GM18861 (cell line): ENCODE data around the gene ATP11C.
"Not testable (repeated sequence)": the region's sequence is repeated elsewhere in the genome, so short reads cannot be mapped to it uniquely, and the experiment has no call there.

Experiments
- ATAC-seq: cut with Tn5 transposase; IDR thresholded peaks from one replicate; pipeline ENCODE4 v1.9.1; 2021; ENCODE audit not compliant: unreplicated experiment

Gene ATP11C

DNA sequence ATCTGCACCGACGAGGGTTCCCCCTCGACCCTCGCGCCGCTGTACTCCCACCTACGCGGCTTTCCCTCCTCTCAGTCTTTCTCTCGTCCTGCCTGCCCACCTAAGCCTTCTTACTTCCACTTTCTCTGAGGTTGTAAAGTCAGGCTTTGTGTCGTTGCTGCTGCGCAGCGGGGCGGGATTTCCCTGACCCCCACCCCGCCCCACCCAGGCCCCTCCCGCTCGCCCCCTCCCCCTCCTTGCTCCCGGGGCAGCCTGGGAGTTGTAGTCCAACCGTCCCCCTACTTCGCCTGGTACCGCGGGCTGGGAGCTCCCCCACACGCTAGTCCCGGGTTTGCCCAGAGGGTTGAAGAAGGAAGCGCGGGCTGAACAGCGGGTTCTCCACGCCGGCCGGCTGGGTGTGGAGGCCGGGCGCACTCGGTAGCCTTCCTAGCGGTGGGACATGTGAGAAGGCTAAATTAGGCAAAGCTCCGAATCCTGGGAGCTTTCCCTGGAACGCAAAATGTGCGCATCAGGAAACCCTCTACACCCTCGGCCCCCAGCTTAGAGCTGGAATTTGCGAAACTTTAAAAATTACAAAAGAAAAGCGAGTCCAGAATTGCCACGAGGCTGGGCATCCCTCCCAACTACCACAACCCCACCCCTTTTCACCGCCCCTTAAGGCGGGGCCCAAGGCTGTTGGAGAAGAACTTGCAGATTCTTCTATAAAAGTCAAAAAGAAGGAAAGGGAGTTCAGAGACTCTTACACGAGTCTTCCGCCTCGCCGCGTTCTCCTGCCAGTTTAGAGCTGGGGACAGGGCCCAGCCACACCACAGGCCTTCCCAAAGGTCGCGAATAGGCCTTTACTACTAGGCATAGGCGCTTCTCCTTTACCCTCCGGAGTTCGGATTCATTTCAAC lies at the start of gene ATP11C:
Gene ATP11C (minus strand): TSS at position 153 of the 896 bp plus-strand sequence. CDS start 1,011 bp downstream, outside the sequence.
- ATAC-seq: peak; percentile 63

DNA sequence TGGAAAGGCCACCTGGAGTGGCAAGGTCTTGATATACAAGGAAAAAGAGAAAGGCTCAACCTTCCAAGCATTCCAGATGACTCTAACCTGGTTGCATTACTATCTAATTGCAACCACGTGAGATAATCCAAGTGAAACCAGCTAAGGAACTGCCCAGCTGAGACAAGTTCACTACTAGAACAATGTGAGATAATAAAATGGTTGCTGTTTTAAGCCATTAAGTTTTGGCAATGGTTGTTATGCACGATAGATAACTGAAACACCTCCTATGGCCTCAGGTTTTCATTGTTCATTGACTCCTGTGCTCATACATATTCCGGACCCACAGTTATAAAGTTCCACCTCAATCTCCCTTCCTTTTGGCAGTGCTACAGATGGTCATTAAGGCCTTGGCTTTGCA lies 41.6 kb upstream of the ATP11C start:
- no peak for ATAC-seq

DNA sequence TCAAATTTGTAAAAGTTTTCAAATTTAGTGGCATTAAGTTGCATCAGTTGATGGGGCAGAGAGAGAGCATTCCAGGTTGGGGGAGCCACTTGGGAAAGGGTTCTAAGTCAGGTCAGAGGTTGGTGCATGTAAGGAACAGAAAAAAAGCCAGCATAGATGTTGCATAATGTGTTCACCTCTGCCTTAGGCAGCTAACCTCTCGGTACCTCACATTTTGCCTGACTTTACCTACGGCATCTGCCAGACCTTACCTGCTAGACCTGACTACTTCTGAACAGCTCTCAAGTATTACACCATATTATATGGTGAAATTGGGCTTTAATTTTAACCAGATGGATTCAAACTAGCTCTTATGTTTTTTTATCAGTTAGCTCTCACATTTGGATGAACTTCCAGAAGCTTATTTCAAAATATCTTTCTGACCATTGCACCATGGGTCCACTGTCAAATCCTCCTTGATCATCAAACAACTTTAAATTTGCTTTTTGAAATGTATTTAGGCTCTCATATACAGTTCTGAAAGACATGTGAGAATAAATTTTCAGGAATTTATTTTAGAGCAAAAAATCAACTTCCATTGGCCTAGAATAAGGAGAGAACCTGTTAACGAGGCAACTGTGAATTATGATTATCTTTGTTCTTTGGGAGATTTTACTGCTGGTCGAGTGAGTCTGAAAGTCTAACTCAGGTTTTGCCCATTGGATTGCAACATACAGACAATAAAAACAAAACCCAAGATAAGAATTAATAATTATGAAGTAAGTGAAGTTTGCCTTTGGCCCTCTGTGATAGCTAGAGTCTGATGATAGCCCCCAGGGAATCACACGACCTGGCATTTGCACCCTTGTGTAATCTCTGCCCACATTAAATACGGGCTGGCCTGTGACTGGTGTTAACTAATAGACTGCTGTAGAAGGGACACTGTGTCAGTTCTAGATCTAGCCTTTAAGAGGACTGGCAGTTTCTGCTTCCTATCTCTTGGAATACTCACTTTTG lies 40.1 kb upstream of the ATP11C start:
- ATAC-seq: no peak

DNA sequence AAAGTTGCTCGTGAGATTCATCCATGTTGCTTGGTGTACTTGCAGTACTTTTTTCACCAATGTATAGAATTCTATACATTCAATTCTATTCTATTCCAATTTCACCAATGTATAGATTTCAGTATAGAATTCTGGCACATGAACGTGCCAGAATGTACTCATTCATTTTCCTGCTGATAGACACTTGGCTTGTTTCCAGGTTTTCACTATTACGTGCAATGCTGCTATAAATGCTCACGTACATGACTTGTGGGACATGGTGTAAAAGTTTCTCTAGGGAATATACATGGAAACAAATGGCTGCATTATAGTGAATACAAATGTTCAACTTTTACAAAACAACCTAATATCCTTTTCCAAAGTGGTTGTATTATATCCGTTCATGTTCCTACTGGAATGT lies 39.3 kb upstream of the ATP11C start:
- ATAC-seq: no peak

DNA sequence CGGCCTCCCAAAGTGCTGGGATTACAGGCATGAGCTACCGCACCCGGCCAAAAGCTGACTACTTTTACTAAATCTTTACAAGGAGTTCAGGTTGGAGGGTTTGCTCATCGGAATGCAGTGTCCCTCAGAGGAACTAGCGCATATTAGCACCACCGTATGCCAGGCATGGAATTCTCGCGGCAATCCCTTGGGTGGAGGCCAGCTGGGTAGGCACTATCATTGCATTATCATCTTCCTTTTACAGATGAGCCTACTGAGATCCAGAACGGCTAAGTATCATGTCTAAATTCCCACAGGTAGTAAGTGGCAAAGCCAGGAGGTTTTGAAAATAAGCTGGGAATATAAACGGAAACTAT lies 38.5 kb upstream of the ATP11C start:
- ATAC-seq: no peak

DNA sequence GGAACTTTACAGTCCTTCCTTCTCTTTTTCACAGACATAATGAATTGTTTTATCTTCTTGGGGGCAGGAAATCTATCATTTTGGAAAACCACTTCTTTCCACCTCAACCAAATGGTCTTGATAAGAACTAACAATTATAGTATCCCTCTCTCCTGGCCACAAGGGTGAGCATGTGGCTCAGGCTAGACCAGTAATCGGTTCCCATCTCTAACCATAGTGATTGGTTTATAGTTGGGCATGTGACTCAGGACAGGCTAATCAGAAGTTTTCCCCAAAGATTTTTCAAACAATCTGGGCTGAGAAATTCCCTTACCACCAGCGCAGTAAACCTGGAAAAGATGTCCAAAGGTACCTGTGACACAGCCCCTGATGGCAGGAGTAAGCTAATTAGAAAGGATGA lies 36.4 kb upstream of the ATP11C start:
- no peak for ATAC-seq

DNA sequence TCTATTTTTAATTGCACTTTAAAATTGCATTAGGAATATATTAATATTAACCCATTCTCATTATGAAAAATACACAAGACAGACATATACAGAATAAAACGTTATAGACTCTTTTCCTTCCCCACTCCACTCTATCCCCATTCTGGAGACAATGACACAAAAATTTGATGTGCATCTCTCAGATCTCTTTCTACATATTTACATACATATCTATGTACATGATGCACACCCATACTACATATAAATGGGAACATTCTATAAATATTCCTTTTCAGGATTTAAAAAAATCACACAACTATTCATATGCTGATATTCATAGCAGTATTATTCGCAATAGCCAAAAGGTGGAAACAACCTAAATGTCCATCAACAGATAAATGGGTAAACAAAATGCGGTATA lies 34.9 kb upstream of the ATP11C start:
- no peak for ATAC-seq

DNA sequence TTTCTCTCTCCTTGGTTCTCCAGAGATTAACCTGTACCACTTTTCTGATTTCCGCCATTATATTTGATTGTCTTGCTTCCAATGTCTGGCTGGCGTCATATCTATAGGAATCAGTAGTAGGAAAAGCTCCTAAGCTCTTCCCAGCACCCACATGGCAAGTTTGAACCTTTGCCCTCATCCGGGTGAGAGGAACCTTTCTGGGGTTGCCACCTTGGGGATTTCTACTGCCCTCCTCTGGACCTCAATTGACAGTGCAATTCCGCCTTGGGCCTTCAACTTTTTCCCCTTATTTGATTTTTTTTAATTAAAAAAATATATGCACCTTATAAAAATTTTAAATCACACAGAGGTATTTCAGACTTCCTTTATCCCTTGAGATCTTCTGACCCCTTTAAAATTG lies 34.4 kb upstream of the ATP11C start:
- ATAC-seq: no peak

DNA sequence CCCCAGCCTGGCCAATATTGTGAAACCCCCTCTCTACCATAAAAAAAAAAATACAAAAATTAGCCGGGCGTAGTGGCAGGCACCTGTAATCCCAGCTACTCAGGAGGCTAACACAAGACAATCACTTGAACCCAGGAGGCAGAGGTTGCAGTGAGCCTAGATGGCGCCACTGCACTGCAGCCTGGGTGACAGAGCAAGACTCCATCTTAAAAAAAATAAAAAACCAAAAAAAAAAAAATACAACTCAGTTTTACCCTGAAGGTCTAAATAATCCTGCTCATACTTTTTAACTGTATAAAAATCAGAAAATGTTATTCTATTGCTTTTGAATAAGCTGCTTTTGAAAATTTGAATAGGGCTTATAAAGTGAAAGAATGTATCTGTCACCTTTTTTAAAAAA lies 33.3 kb upstream of the ATP11C start:
- ATAC-seq: not testable (repeated sequence)

DNA sequence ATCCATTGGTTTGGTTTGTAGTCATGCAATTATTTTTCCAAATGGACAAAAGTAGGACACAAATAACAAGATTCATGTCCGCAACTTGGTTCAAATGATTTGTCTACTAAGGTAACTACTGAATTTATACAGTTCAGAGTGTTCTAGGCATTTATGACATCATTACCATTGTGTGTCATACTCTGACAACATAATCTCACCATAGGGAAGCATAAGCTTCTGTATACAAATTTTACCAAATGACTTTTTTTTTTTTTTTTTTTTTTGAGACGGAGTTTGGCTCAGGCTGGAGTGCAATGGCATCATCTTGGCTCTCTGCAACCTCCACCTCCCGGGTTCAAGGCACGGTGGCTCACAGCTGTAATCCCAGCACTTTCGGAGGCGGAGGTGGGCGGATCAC lies 32.6 kb upstream of the ATP11C start, which contains the start of gene CXorf66:
Gene CXorf66 (minus strand): TSS at position 101 of the 400 bp plus-strand sequence. CDS start 25 bp downstream, at position 76.
- ATAC-seq: no peak

DNA sequence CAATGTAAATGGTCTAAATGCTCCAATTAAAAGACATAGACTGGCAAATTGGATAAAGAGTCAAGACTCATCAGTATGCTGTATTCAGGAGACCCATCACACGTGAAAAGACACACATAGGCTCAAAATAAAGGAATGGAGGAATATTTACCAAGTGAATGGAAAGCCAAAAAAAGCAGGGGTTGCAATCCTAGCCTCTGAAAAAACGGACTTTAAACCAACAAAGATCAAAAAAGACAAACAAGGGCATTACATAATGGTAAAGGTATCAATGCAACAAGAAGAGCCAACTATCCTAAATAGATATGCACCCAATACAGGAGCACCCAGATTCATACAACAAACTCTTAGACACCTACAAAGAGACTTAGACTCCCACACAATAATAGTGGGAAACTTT lies 28.2 kb upstream of the ATP11C start:
- ATAC-seq: not testable (repeated sequence)

DNA sequence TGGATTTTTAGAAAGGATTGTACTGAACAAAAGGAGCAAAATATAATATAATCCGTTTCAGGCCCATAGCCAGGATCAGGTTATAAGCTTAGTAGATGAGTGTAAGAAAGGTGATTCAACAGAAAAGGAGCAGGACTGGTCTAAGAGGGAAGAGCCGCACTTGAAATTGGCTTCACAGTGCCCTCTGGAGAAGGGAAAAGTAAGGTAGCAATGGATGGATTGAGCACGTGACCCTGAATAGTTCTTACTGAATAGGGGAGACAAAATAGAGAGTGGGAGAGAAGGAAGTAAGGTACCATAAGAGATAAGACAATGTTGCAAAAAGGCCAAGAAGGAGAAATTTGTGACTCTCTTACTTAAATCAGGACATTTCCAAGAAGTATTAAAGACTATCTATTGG lies 16.9 kb upstream of the ATP11C start:
- no peak for ATAC-seq

DNA sequence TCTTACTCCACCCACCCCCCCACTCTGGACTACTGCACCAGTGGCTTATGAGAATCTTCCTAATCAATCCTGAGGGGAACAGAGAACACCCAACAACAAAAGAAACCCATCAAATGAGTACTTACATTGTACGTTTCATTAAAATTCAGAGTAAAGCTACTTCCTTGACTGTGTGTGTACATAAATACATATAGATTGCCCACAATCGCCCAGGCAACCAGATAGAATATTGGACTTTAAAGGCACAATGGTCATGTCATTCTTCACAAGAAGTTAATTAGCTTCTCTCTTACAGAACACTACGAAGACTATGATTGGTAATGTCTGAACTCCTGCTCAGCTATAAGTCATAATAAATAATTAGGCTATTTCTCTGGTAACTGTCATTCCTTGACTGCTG lies 12.2 kb upstream of the ATP11C start:
- no peak for ATAC-seq

DNA sequence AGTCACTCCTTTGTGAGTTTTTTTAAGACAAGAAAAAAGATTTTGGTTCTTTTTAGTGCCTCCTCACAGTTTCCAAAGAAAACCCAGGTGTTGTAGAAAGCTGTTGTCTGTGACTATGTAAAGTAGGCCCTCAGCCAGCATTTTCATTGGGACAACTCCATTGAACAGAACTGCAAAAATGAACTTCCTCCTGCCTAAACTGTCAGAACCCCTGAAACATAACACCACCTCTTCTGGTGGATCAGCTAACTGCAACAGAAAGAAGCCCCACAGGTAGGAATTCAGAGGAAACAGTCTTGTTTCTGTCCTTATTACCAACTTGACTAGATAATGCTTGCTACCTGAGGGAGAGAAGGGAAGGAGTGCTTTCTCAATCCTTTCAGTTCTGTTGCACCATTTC lies 3.4 kb upstream of the ATP11C start:
- no peak for ATAC-seq

DNA sequence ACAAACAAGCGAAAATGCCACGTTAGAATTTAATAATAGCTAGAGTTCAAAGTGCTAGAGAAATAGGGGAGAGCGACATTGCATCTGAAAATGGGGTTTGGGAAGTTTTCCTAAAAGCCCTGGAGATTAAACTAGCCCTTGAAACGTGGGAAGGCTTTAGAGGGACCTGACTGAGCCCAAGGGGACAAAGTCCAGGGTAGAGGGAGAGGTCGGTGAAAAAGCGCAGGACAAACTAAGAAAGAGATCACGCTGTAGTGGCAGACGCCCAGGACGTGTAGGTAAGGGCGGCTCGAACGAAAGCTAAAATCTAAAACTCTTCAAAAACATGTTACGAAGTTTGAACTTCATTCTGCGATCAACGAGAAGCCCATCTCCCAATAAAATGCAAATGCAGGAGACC lies 1.1 kb upstream of the ATP11C start:
- no peak for ATAC-seq

DNA sequence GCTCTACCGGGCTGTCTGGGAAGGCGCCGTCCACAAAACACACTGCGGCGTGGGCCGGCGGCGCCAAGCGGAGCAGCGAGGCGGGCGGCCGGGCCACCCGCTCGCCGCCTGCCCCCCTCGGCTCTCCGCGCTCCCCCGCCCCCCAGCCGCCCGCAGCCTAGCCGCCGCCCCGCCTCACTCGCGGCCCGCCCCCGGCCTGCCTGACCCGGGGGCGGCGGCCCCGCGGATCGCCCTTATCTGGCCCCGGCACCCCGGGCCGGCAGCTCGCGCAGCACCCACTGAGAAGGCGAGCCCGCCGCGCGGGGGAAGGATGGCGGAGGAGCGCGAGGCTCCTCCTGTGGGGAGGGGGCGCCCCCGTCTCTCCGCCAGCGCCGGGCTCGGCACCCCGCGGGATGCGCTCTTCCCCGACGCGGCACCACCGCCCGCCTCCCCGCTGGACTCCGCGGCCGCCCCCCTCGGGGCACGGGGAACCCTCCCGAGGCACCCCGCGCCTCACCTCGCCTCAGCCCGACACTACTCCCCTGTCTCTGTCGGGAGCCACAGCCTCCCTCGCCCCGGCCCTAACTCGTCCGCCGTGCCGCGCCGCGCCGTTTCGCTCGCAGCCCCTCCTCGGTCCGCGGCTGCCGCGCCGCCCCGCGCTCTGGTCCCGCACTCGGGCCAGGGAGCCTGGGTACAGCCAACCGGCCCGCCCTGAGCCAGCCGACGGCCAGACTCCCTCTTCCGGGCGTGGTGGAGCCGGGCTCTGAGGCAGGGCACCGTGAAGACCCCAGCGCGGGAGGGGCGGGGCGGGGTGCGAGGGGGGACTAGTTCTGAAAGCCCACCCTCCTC lies 566 bp downstream of the ATP11C start:
- ATAC-seq: peak; percentile 20

DNA sequence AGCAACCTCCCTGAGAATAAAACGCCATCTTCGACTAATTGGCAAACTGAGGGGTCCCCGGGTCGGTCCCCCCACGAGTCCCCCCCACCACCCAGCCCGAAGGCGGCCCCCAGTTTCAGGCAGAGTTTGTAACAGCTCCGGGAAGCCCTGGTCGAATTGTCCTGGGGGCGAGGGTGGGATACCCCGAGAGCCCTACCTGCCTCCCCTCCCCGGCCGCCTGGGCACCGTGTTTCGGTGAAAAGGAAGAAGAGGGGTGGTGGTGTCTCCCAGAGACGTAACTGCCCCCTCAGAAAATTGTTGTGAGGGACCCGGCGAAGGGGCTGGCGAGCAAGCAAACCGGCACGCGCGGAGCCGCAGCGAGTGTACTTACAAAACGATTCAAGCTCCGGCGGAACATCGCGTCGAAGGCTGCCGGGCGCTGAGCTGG lies 1.2 kb downstream of the ATP11C start:
- ATAC-seq: no peak

DNA sequence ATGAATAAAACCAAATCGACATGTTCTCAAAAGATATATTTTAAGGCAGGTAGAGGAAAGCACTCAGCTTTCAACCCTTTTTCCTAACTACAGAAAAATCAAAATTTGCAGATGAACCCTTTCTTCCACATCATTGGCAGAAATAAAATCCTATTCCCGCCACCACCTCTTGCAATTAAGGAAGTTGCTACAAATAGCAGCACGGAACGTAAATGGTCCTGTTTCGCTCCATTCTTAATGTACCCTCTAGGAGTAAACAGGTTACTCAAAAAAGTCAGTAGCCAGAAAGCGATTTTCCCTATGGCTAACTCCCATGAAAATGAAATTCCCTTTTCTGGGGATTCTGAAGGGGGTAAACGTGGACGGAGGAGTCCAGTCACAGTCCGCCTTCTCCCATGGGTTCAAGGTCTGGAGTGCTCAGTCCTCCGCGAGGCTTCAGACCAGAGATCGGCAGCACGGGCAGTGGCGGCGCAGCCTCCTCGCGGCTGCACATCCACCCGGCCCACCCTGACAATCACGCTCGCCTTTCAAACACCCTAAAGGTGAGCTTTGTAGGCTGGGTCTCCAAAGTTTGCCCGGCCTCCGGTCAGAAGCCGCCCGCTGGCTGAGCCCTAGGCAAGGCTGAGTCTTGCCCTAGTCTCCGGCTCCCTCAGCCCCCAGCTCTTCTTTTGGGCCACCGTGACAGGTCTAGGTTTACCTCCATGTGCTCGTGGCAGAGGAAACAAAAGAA lies 1.8 kb downstream of the ATP11C start:
- ATAC-seq: no peak

DNA sequence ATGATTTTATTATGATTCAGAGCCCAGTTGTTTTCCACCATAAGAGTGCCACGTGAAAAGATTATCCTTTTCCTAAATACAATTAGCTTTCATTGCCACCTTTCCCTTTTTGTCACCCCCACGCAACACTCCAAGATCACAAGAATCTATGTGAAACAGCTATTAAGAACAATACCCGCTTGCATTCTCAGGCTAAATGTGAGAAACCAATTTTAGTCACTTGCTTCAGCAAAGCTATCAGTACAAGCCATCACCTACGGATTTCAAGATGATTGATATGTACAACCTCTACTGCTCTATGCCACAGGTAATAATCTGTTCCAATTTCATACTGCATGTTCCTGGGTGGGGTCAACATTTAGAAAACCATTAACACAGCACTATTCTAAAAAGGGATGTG lies 2.5 kb downstream of the ATP11C start:
- ATAC-seq: no peak

DNA sequence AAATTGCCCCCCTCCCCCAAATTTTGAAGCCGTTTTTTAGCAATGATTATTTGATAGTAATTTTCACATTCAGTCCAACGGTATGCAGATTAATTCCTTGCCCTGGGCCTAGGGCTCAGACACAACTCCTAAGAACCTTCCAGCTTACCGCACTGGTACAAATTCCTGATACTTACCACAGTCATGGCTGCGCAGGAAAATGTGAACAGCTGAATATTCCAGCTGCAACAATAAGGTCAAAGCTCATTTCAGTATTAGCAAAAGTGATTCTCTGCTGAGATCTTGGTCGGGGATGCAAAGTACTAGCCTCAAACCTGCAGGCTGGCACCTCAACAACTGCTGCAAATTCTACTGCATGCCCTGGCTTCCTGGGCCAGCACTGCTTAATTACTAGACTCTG lies 3.0 kb downstream of the ATP11C start:
- no peak for ATAC-seq
